Measurements from ENCODE around the gene CHRM2. TPM values are rescaled to one million over a fixed set of nuclear protein-coding genes. Genes with fewer than 3 reads are reported as not detected.

Gene CHRM2
- polyA plus RNA-seq, 1 of the 3 experiments (the other 2 are of a cell fraction): 0.23 TPM

DNA sequence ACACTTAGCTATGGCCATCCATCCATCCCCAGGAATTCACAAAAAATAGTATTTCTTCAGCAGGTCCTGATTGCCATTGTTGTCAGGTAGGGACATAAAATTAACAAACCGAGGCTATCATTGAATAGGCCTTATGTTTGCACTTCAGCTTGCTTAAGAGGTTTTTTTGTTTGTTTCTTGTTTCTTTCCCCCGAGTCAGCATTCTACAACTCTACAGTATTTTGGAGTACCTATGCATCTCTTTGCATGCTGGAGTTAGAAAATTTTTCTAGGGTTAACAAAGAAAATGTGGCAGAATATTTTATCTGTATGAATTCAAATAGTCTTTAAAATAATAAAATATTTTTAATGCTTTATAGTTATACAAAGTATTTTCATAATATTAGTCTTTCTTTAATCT lies 26.3 kb downstream of the CHRM2 start:
- POLR2A ChIA-PET: no interaction called here
- no peaks in the 10 kb centered on the region for H3F3A ChIP-seq (replicated peaks; ENCODE audit: insufficient read depth)
- H3K4me2 ChIP-seq: no peak overlapping the region
- no peaks in the 10 kb centered on the region for H3K36me3 ChIP-seq (replicated peaks in 1 of 2; ENCODE audit: control insufficient read depth in 1 of 2, insufficient read depth in 2 of 2, low read length in 1 of 2)
- H3K4me3 ChIP-seq (ENCODE audit: low read depth in 2 of 2, low read length in 1 of 2): no peak overlapping the region
- H3K27me3 ChIP-seq (ENCODE audit: insufficient read depth): no peaks in the 10 kb centered on the region
- no peak overlapping the region for H3K27ac ChIP-seq (ENCODE audit: low read depth in 2 of 2, low read length in 1 of 2)
- no peaks in the 10 kb centered on the region for H4K20me1 ChIP-seq (ENCODE audit: insufficient read depth)
- peaks cover 0 to 4% of the 10 kb centered on the region in 2 experiments; a peak in 1 of 4 replicates for H3K4me1 ChIP-seq (ENCODE audit: control insufficient read depth in 1 of 2, insufficient read depth in 2 of 2, low read depth in 1 of 2, low read length in 1 of 2)
- CTCF ChIA-PET: interaction anchor here (0.8 to 1.3 kb wide), 2 partner anchors 10 to 41 kb away, joined by 3 to 5 read pairs; no protein-coding TSS in a partner anchor
- no peaks in the 10 kb centered on the region for H3K79me2 ChIP-seq (ENCODE audit: insufficient read depth)
- no peaks in the 10 kb centered on the region for H3K9me3 ChIP-seq
- no peaks in the 10 kb centered on the region for H3K9me2 ChIP-seq
- H2AFZ ChIP-seq (ENCODE audit: low read depth): no peak overlapping the region
- no peak for TF ChIP-seq RFX5 (IDR thresholded peaks at IDR 0.05; ENCODE audit: low read length)
- no peak for TF ChIP-seq TEAD4 (IDR thresholded peaks at IDR 0.05; ENCODE audit: borderline replicate concordance, insufficient read depth)
- no peak for TF ChIP-seq TCF12 (IDR thresholded peaks at IDR 0.05)
- no peak for TF ChIP-seq ELF1 (IDR thresholded peaks at IDR 0.05)
- TF ChIP-seq NFIC (IDR thresholded peaks at IDR 0.05; ENCODE audit: borderline replicate concordance): no peak
- TF ChIP-seq, protein P1, sequence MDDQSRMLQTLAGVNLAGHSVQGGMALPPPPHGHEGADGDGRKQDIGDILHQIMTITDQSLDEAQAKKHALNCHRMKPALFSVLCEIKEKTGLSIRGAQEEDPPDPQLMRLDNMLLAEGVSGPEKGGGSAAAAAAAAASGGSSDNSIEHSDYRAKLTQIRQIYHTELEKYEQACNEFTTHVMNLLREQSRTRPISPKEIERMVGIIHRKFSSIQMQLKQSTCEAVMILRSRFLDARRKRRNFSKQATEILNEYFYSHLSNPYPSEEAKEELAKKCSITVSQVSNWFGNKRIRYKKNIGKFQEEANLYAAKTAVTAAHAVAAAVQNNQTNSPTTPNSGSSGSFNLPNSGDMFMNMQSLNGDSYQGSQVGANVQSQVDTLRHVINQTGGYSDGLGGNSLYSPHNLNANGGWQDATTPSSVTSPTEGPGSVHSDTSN (IDR thresholded peaks at IDR 0.05): no peak
- TF ChIP-seq FOXM1 (IDR thresholded peaks at IDR 0.05; ENCODE audit: low read depth): no peak
- TF ChIP-seq NRF1 (IDR thresholded peaks at IDR 0.05; ENCODE audit: low read depth, low read length): no peak
- no peak for TF ChIP-seq FOXJ3 (CRISPR knock-in tag; IDR thresholded peaks at IDR 0.05)
- TF ChIP-seq, protein P2, sequence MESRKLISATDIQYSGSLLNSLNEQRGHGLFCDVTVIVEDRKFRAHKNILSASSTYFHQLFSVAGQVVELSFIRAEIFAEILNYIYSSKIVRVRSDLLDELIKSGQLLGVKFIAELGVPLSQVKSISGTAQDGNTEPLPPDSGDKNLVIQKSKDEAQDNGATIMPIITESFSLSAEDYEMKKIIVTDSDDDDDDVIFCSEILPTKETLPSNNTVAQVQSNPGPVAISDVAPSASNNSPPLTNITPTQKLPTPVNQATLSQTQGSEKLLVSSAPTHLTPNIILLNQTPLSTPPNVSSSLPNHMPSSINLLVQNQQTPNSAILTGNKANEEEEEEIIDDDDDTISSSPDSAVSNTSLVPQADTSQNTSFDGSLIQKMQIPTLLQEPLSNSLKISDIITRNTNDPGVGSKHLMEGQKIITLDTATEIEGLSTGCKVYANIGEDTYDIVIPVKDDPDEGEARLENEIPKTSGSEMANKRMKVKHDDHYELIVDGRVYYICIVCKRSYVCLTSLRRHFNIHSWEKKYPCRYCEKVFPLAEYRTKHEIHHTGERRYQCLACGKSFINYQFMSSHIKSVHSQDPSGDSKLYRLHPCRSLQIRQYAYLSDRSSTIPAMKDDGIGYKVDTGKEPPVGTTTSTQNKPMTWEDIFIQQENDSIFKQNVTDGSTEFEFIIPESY (IDR thresholded peaks at IDR 0.05; ENCODE audit: borderline replicate concordance, low read depth): no peak
- TF ChIP-seq, protein P3, sequence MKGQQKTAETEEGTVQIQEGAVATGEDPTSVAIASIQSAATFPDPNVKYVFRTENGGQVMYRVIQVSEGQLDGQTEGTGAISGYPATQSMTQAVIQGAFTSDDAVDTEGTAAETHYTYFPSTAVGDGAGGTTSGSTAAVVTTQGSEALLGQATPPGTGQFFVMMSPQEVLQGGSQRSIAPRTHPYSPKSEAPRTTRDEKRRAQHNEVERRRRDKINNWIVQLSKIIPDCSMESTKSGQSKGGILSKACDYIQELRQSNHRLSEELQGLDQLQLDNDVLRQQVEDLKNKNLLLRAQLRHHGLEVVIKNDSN (IDR thresholded peaks at IDR 0.05; ENCODE audit: borderline replicate concordance, low read depth): no peak
- no peak for TF ChIP-seq GATA2 (CRISPR knock-in tag; IDR thresholded peaks at IDR 0.05)
- TF ChIP-seq, protein P4, sequence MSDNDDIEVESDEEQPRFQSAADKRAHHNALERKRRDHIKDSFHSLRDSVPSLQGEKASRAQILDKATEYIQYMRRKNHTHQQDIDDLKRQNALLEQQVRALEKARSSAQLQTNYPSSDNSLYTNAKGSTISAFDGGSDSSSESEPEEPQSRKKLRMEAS (IDR thresholded peaks at IDR 0.05; ENCODE audit: low read depth): no peak
- H3K9ac ChIP-seq: no peak overlapping the region
- WGBS (ENCODE audit: low lambda C conversion rate): 33% methylated on average over 2 of the region's 2 CpGs
- no peak for DNase-seq

DNA sequence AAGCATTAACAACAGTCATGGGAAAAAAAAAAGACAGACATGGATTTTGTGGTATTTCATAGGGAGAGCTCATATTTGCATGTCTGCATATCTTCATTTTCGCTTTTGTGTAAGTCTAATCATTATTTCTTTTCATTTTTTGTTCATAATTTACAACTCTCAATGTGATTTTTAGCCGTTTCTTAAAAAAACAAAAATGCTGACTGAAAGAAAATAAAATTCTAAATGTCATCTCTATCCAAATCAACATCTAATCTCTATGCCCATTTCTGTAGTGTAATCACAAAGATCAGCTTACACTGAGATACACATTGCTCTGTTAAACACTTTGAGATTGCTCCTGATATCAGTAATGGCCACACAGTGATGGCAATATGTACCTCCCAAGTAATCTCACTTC lies 29.2 kb downstream of the CHRM2 start:
- POLR2A ChIA-PET: no interaction called here
- no peaks in the 10 kb centered on the region for H3K9me2 ChIP-seq
- CTCF ChIA-PET: interaction anchor here (1.2 kb wide), 1 partner anchor 19 kb away, joined by 3 read pairs; no protein-coding TSS in a partner anchor
- H3K4me3 ChIP-seq (ENCODE audit: low read depth in 2 of 2, low read length in 1 of 2): no peak overlapping the region
- no peak overlapping the region for H3K27ac ChIP-seq (ENCODE audit: low read depth in 2 of 2, low read length in 1 of 2)
- TF ChIP-seq RFX5 (IDR thresholded peaks at IDR 0.05; ENCODE audit: low read length) (no peak), POLR2AphosphoS5 (IDR thresholded peaks at IDR 0.05; ENCODE audit: low read depth, low read length) (no peak)
- TF ChIP-seq, protein P2 (IDR thresholded peaks at IDR 0.05; ENCODE audit: borderline replicate concordance, low read depth): no peak
- no peaks in the 10 kb centered on the region for H3K27me3 ChIP-seq (ENCODE audit: insufficient read depth)
- no peaks in the 10 kb centered on the region for H4K20me1 ChIP-seq (ENCODE audit: insufficient read depth)
- no peak overlapping the region for H3K4me2 ChIP-seq
- H3K4me1 ChIP-seq (ENCODE audit: control insufficient read depth in 1 of 2, insufficient read depth in 2 of 2, low read depth in 1 of 2, low read length in 1 of 2): peaks cover 0 to 4% of the 10 kb centered on the region in 2 experiments; a peak in 1 of 4 replicates
- no peaks in the 10 kb centered on the region for H3K36me3 ChIP-seq (replicated peaks in 1 of 2; ENCODE audit: control insufficient read depth in 1 of 2, insufficient read depth in 2 of 2, low read length in 1 of 2)
- 4% methylated on average over 2 of the region's 2 CpGs for WGBS (ENCODE audit: low lambda C conversion rate)
- no peaks in the 10 kb centered on the region for H3K9me3 ChIP-seq
- no peak overlapping the region for H3K9ac ChIP-seq
- no peaks in the 10 kb centered on the region for H3K79me2 ChIP-seq (ENCODE audit: insufficient read depth)
- DNase-seq: no peak
- H2AFZ ChIP-seq (ENCODE audit: low read depth): no peak overlapping the region
- H3F3A ChIP-seq (replicated peaks; ENCODE audit: insufficient read depth): no peaks in the 10 kb centered on the region
